HG03558 (cell line): ENCODE results near the gene RIN3.
A peak's percentile ranks its signal among the peaks of the same experiment; 100 is the strongest.

ENCODE experiments used
- ATAC-seq: cut with Tn5 transposase; IDR thresholded peaks from one replicate; pipeline ENCODE4 v1.9.1; 2021; ENCODE audit warnings: moderate number of reproducible peaks; ENCODE audit not compliant: unreplicated experiment; ENCODE audit errors: extremely low read depth

RIN3 gene

GRCh38 chr14:92726135-92726932, 212.8 kb downstream of the RIN3 start:
- no peak for ATAC-seq

GRCh38 chr14:92726933-92727262, 213.3 kb downstream of the RIN3 start:
- ATAC-seq = no peak

GRCh38 chr14:92728759-92729364, 215.3 kb downstream of the RIN3 start:
- ATAC-seq = no peak

- ATAC-seq = peak; percentile 73
Observed at GRCh38 chr14:92729634-92730358, 216.2 kb downstream of the RIN3 start.

GRCh38 chr14:92731622-92732115, 218.1 kb downstream of the RIN3 start:
- no peak for ATAC-seq

- no peak for ATAC-seq
Observed at GRCh38 chr14:92733007-92733406, 219.4 kb downstream of the RIN3 start.

GRCh38 chr14:92734618-92735017, 221.0 kb downstream of the RIN3 start:
- no peak for ATAC-seq

- ATAC-seq = no peak
Observed at GRCh38 chr14:92735344-92735743, 221.8 kb downstream of the RIN3 start.

GRCh38 chr14:92737206-92737605, 223.6 kb downstream of the RIN3 start:
- no peak for ATAC-seq

GRCh38 chr14:92737619-92738188, 224.1 kb downstream of the RIN3 start:
- ATAC-seq = no peak
